LNCAP (cell line): ENCODE data around the gene FAU.

Experiments used
- CTCF ChIP-seq: fragments of 450-650 bp; IDR thresholded peaks from 2 replicates; pipeline ENCODE4 v1.5.1; 2017; ENCODE audit warnings: mild to moderate bottlenecking

The FAU gene

GRCh38 chr11:65129649-65130441 lies 7.9 kb upstream of the FAU start:
- TF ChIP-seq CTCF: no peak

GRCh38 chr11:65128182-65129145 lies 6.5 kb upstream of the FAU start:
- no peak for TF ChIP-seq CTCF

GRCh38 chr11:65127473-65128181 lies 5.7 kb upstream of the FAU start:
- no peak for TF ChIP-seq CTCF

- no peak for TF ChIP-seq CTCF
These were observed 4.8 kb upstream of the FAU start for GRCh38 chr11:65126624-65127274.

GRCh38 chr11:65125197-65126056 lies 3.5 kb upstream of the FAU start:
- TF ChIP-seq CTCF: no peak

- TF ChIP-seq CTCF: no peak
These were observed 2.7 kb upstream of the FAU start for GRCh38 chr11:65124480-65125196.
